SK-N-SH (cell line): Measurements from ENCODE around the gene PCBP4.

Experiments used
- CHD2 ChIP-seq: fragments of 150-350 bp; IDR thresholded peaks from 2 replicates; pipeline ENCODE4 v1.6.1; 2018; ENCODE audit warnings: low read length; ENCODE audit not compliant: partially characterized antibody
- EP300 ChIP-seq, 2 experiments: IDR thresholded peaks; 2 replicates each; pipeline versions ENCODE4 v1.4.0 to v1.6.1; 2012; ENCODE audit warnings: borderline replicate concordance in 1 of 2, low read depth in 1 of 2, low read length in 1 of 2
- GABPA ChIP-seq: IDR thresholded peaks from 2 replicates; pipeline ENCODE4 v1.4.0; 2012; ENCODE audit warnings: low read depth, mild to moderate bottlenecking
- YY1 ChIP-seq: IDR thresholded peaks from 2 replicates; pipeline ENCODE4 v1.4.0; 2012; ENCODE audit warnings: low read depth, mild to moderate bottlenecking
- TF ChIP-seq, protein P1 (sequence below): IDR thresholded peaks from 2 replicates; pipeline ENCODE4 v1.6.1; 2012; ENCODE audit warnings: mild to moderate bottlenecking, low read depth, low read length, moderate library complexity
- TF ChIP-seq, protein P2 (sequence below): fragments of 200-600 bp; sonication (generic); IDR thresholded peaks from 2 replicates; pipeline ENCODE4 v1.6.1; 2017; ENCODE audit warnings: antibody characterized with exemption, mild to moderate bottlenecking, moderate library complexity
- TF ChIP-seq, protein P3 (sequence below): IDR thresholded peaks from 2 replicates; pipeline ENCODE4 v1.4.0; 2012; ENCODE audit warnings: low read depth

GRCh38 chr3:51942603-51943450 lies 24.4 kb downstream of the PCBP4 start:
- TF ChIP-seq, protein P1, sequence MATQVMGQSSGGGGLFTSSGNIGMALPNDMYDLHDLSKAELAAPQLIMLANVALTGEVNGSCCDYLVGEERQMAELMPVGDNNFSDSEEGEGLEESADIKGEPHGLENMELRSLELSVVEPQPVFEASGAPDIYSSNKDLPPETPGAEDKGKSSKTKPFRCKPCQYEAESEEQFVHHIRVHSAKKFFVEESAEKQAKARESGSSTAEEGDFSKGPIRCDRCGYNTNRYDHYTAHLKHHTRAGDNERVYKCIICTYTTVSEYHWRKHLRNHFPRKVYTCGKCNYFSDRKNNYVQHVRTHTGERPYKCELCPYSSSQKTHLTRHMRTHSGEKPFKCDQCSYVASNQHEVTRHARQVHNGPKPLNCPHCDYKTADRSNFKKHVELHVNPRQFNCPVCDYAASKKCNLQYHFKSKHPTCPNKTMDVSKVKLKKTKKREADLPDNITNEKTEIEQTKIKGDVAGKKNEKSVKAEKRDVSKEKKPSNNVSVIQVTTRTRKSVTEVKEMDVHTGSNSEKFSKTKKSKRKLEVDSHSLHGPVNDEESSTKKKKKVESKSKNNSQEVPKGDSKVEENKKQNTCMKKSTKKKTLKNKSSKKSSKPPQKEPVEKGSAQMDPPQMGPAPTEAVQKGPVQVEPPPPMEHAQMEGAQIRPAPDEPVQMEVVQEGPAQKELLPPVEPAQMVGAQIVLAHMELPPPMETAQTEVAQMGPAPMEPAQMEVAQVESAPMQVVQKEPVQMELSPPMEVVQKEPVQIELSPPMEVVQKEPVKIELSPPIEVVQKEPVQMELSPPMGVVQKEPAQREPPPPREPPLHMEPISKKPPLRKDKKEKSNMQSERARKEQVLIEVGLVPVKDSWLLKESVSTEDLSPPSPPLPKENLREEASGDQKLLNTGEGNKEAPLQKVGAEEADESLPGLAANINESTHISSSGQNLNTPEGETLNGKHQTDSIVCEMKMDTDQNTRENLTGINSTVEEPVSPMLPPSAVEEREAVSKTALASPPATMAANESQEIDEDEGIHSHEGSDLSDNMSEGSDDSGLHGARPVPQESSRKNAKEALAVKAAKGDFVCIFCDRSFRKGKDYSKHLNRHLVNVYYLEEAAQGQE, result no peak
- TF ChIP-seq, protein P2, sequence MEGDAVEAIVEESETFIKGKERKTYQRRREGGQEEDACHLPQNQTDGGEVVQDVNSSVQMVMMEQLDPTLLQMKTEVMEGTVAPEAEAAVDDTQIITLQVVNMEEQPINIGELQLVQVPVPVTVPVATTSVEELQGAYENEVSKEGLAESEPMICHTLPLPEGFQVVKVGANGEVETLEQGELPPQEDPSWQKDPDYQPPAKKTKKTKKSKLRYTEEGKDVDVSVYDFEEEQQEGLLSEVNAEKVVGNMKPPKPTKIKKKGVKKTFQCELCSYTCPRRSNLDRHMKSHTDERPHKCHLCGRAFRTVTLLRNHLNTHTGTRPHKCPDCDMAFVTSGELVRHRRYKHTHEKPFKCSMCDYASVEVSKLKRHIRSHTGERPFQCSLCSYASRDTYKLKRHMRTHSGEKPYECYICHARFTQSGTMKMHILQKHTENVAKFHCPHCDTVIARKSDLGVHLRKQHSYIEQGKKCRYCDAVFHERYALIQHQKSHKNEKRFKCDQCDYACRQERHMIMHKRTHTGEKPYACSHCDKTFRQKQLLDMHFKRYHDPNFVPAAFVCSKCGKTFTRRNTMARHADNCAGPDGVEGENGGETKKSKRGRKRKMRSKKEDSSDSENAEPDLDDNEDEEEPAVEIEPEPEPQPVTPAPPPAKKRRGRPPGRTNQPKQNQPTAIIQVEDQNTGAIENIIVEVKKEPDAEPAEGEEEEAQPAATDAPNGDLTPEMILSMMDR, result no peak
- no peak for TF ChIP-seq EP300 (IDR thresholded peaks at IDR 0.05; ENCODE audit: borderline replicate concordance in 1 of 2, low read depth in 1 of 2, low read length in 1 of 2)
- no peak for TF ChIP-seq YY1
- TF ChIP-seq GABPA, result no peak
- TF ChIP-seq, protein P3, sequence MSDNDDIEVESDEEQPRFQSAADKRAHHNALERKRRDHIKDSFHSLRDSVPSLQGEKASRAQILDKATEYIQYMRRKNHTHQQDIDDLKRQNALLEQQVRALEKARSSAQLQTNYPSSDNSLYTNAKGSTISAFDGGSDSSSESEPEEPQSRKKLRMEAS, result no peak
- no peak for TF ChIP-seq CHD2
